Measurements from ENCODE around the gene LARP1.

LARP1 gene

GRCh38 chr5:154761046-154761736, 6.0 kb downstream of the LARP1 start:
- peaks cover 0 to 88% (median 46%) of the 10 kb centered on the region in 4 donors for H3K4me1 ChIP-seq
- H3K9me3 ChIP-seq, result no peaks in the 10 kb centered on the region
- no peak overlapping the region for H3K27ac ChIP-seq
- no peaks in the 10 kb centered on the region for H3K36me3 ChIP-seq
- no peaks in the 10 kb centered on the region for H3K27me3 ChIP-seq
- no peak for TF ChIP-seq CTCF (IDR thresholded peaks at IDR 0.05)
- DNase-seq, result no peak
- intact Hi-C loops (cut with DNase I; ENCODE audit: low total_unique reads), result no loop called here
- H3K4me3 ChIP-seq, result no peak overlapping the region

GRCh38 chr5:154762261-154762660, 7.1 kb downstream of the LARP1 start:
- intact Hi-C loops (cut with DNase I; ENCODE audit: low total_unique reads), result no loop called here
- H3K27ac ChIP-seq, result no peak overlapping the region
- H3K4me1 ChIP-seq, result peaks cover 0 to 99% (median 57%) of the 10 kb centered on the region in 4 donors

GRCh38 chr5:154762700-154763099, 7.5 kb downstream of the LARP1 start:
- Histone ChIP-seq H3K4me1 (peaks cover 0 to 100% (median 60%) of the 10 kb centered on the region in 4 donors), H3K27ac (no peak overlapping the region), H3K4me3 (no peak overlapping the region), H3K9me3 (no peaks in the 10 kb centered on the region), H3K36me3 (no peaks in the 10 kb centered on the region), H3K27me3 (no peaks in the 10 kb centered on the region)
- TF ChIP-seq CTCF (IDR thresholded peaks at IDR 0.05), result no peak
- DNase-seq, result no peak
- intact Hi-C loops (cut with DNase I; ENCODE audit: low total_unique reads), result no loop called here

More at GRCh38 chr5:154762261-154762660, 7.1 kb downstream of the LARP1 start:
- no peak for DNase-seq
- no peaks in the 10 kb centered on the region for H3K9me3 ChIP-seq
- no peak overlapping the region for H3K4me3 ChIP-seq
- H3K27me3 ChIP-seq, result no peaks in the 10 kb centered on the region
- TF ChIP-seq CTCF (IDR thresholded peaks at IDR 0.05), result no peak
- H3K36me3 ChIP-seq, result no peaks in the 10 kb centered on the region

GRCh38 chr5:154764967-154765366, 9.8 kb downstream of the LARP1 start:
- intact Hi-C loops (cut with DNase I; ENCODE audit: low total_unique reads), result no loop called here

GRCh38 chr5:154765396-154765925, 10.3 kb downstream of the LARP1 start:
- H3K4me3 ChIP-seq, result no peak overlapping the region
- H3K9me3 ChIP-seq, result no peaks in the 10 kb centered on the region
- H3K4me1 ChIP-seq, result peaks cover 0 to 99% (median 58%) of the 10 kb centered on the region in 4 donors
- intact Hi-C loops (cut with DNase I; ENCODE audit: low total_unique reads), result no loop called here
- DNase-seq, result no peak
- no peak for TF ChIP-seq CTCF (IDR thresholded peaks at IDR 0.05)
- H3K27me3 ChIP-seq, result no peaks in the 10 kb centered on the region
- H3K36me3 ChIP-seq, result no peaks in the 10 kb centered on the region
- H3K27ac ChIP-seq, result no peak overlapping the region

More at GRCh38 chr5:154764967-154765366, 9.8 kb downstream of the LARP1 start:
- no peak for DNase-seq
- no peak overlapping the region for H3K4me3 ChIP-seq
- H3K27ac ChIP-seq, result no peak overlapping the region
- H3K27me3 ChIP-seq, result no peaks in the 10 kb centered on the region
- TF ChIP-seq CTCF (IDR thresholded peaks at IDR 0.05), result no peak
- H3K36me3 ChIP-seq, result no peaks in the 10 kb centered on the region
- H3K9me3 ChIP-seq, result no peaks in the 10 kb centered on the region
- H3K4me1 ChIP-seq, result peaks cover 0 to 99% (median 56%) of the 10 kb centered on the region in 4 donors

Measured in tibial artery (tissue), 4 donors.